SW 1271 (cell line): ENCODE measurements around the gene NLGN1.

Source experiments
- DNase-seq, 2 experiments: peaks; one replicate each; lab custom pipeline; 2025; lab: John Stamatoyannopoulos, UW

The NLGN1 gene

GRCh38 chr3:174285242-174285864, 887.8 kb downstream of the NLGN1 start:
- DNase-seq: no peak

- DNase-seq: no peak
Observed at GRCh38 chr3:174287705-174288104, 890.2 kb downstream of the NLGN1 start.

GRCh38 chr3:174294616-174295015, 897.1 kb downstream of the NLGN1 start:
- DNase-seq: no peak

GRCh38 chr3:174295306-174296092, 898.0 kb downstream of the NLGN1 start:
- DNase-seq: no peak

GRCh38 chr3:174302746-174303315, 905.3 kb downstream of the NLGN1 start:
- no peak for DNase-seq

- no peak for DNase-seq
Observed at GRCh38 chr3:174303907-174304560, 906.5 kb downstream of the NLGN1 start.

- no peak for DNase-seq
Observed at GRCh38 chr3:174308736-174309135, 911.2 kb downstream of the NLGN1 start.

GRCh38 chr3:174310475-174310983, 913.0 kb downstream of the NLGN1 start:
- DNase-seq: no peak

GRCh38 chr3:174315225-174315624, 917.7 kb downstream of the NLGN1 start:
- no peak for DNase-seq

- DNase-seq: no peak
Observed at GRCh38 chr3:174317005-174317404, 919.5 kb downstream of the NLGN1 start.

- DNase-seq: no peak
Observed at GRCh38 chr3:174318181-174318580, 920.6 kb downstream of the NLGN1 start.

- DNase-seq: no peak
Observed at GRCh38 chr3:174321548-174321947, 924.0 kb downstream of the NLGN1 start.

GRCh38 chr3:174322789-174323188, 925.2 kb downstream of the NLGN1 start:
- no peak for DNase-seq

GRCh38 chr3:174325171-174325570, 927.6 kb downstream of the NLGN1 start:
- no peak for DNase-seq

GRCh38 chr3:174325834-174326700, 928.5 kb downstream of the NLGN1 start:
- no peak for DNase-seq

- peak in 1 of 2 experiments; percentile 15 for DNase-seq
Observed at GRCh38 chr3:174329321-174329720, 931.8 kb downstream of the NLGN1 start.

- peak; percentile 5 to 30 for DNase-seq
Observed at GRCh38 chr3:174330303-174330702, 932.8 kb downstream of the NLGN1 start.

- no peak for DNase-seq
Observed at GRCh38 chr3:174331095-174331800, 933.7 kb downstream of the NLGN1 start.

- DNase-seq: no peak
Observed at GRCh38 chr3:174332391-174332790, 934.8 kb downstream of the NLGN1 start.

GRCh38 chr3:174333640-174334039, 936.1 kb downstream of the NLGN1 start:
- no peak for DNase-seq

- no peak for DNase-seq
Observed at GRCh38 chr3:174334111-174334510, 936.6 kb downstream of the NLGN1 start.
